Upper lobe of left lung (tissue), 6 donors: ENCODE results near the gene LILRA2. TPM values are rescaled to one million over a fixed set of nuclear protein-coding genes. Genes with fewer than 3 reads are reported as not detected.
A peak's percentile ranks its signal among the peaks of the same experiment; 100 is the strongest.

Source experiments
- ATAC-seq, 2 donors: fragments of 200-7000 bp; cut with Tn5 transposase; one replicate each; pipeline ENCODE4 v1.9.1; 2022; ENCODE audit warnings: mild to moderate bottlenecking in 2 of 2, moderate library complexity in 2 of 2; ENCODE audit not compliant: low FRiP score in 2 of 2
- DNase-seq, 2 donors: peaks; one replicate each; pipeline ENCODE4 v3.0.0-alpha.2; 2019 to 2020
- H3K27ac ChIP-seq, 4 donors: fragments of 200-600 bp; sonication (generic); one replicate each; pipeline ENCODE4 v1.5.1; 2016 to 2019
- H3K27me3 ChIP-seq, 4 donors: fragments of 200-600 bp; sonication (generic); one replicate each; pipeline ENCODE4 v1.5.1; 2017 to 2019
- H3K36me3 ChIP-seq, 4 donors: fragments of 200-600 bp; sonication (generic); one replicate each; pipeline ENCODE4 v1.5.1; 2016 to 2019
- H3K4me1 ChIP-seq, 4 donors: fragments of 200-600 bp; sonication (generic); one replicate each; pipeline ENCODE4 v1.5.1; 2018 to 2019
- H3K4me3 ChIP-seq, 4 donors: fragments of 200-600 bp; sonication (generic); one replicate each; pipeline ENCODE4 v1.5.1; 2017 to 2019; ENCODE audit warnings: mild to moderate bottlenecking in 2 of 4, moderate library complexity in 1 of 4
- H3K9me3 ChIP-seq, 4 donors: fragments of 200-600 bp; sonication (generic); one replicate each; pipeline ENCODE4 v1.5.1; 2018 to 2019
- CTCF ChIP-seq, 6 experiments: fragments of 450-650 bp in 4 of 6; fragments of 200-600 bp in 2 of 6; sonication (generic) in 2 of 6; IDR thresholded peaks; one replicate each; pipeline ENCODE4 v1.5.1; 2016 to 2019; ENCODE audit warnings: antibody characterized with exemption in 6 of 6
- EP300 ChIP-seq, 4 donors: sonication (generic); formaldehyde crosslinking; IDR thresholded peaks; one replicate each; pipeline ENCODE4 v1.5.1; 2017; ENCODE audit warnings: antibody characterized with exemption in 4 of 4, control low read depth in 2 of 4
- POLR2A ChIP-seq, 4 donors: fragments of 450-650 bp; IDR thresholded peaks; one replicate each; pipeline ENCODE4 v1.5.1; 2016 to 2017; ENCODE audit warnings: antibody characterized with exemption in 4 of 4, mild to moderate bottlenecking in 2 of 4
- POLR2AphosphoS5 ChIP-seq, 2 donors: sonication (generic); formaldehyde crosslinking; IDR thresholded peaks; one replicate each; pipeline ENCODE4 v1.5.1; 2017; ENCODE audit warnings: antibody characterized with exemption in 2 of 2
- WGBS, 2 donors: methylation state at CpG; one replicate each; pipeline ENCODE4 v1.1.5; 2017 to 2018; 5-methylcytosine and 5-hydroxymethylcytosine counted together
- total RNA-seq, 6 donors: library from RNA; depleted of rRNA in 4 of 6; stranded (reverse); fragments of >200 nt in 4 of 6; gene quantifications; one replicate each; pipeline versions ENCODE4 v1.1.0 to v1.2.1, GENCODE V29; 2016 to 2021
- donor health status: DM: no; HTN: no; CAD: no; lungs with moderate emphysema.
- donor health status: DM: no; HTN: yes; CAD: no; lungs with severe emphysema.

The LILRA2 gene
- total RNA-seq, 6 donors from 2014 or later, result 0.78 to 38.4 (median 7.6) TPM

- Histone ChIP-seq H3K27ac (no peak overlapping the region), H3K27me3 (no peaks in the 10 kb centered on the region), H3K36me3 (no peaks in the 10 kb centered on the region), H3K9me3 (no peaks in the 10 kb centered on the region), H3K4me3 (no peak overlapping the region), H3K4me1 (no peaks in the 10 kb centered on the region)
- TF ChIP-seq EP300 (IDR thresholded peaks at IDR 0.05), result no peak
- TF ChIP-seq POLR2AphosphoS5 (IDR thresholded peaks at IDR 0.05), result no peak
- no peak for TF ChIP-seq POLR2A (IDR thresholded peaks at IDR 0.05)
- no peak for TF ChIP-seq CTCF (IDR thresholded peaks at IDR 0.05)
- DNase-seq (no peak), ATAC-seq (peak in 1 of 2 donors; percentile 19)
- 86 to 92% methylated on average over 13 to 15 of the region's 15 CpGs for WGBS, 2 donors
Measured at GRCh38 chr19:54552913-54553310, 20.7 kb upstream of the LILRA2 start.

- H3K36me3 ChIP-seq, result no peaks in the 10 kb centered on the region
- H3K27me3 ChIP-seq, result no peaks in the 10 kb centered on the region
- no peak overlapping the region for H3K4me3 ChIP-seq
- H3K4me1 ChIP-seq, result no peaks in the 10 kb centered on the region
- ATAC-seq (no peak), DNase-seq (no peak)
- no peaks in the 10 kb centered on the region for H3K9me3 ChIP-seq
- TF ChIP-seq CTCF (IDR thresholded peaks at IDR 0.05) (no peak), EP300 (IDR thresholded peaks at IDR 0.05) (no peak), POLR2A (IDR thresholded peaks at IDR 0.05) (no peak), POLR2AphosphoS5 (IDR thresholded peaks at IDR 0.05) (no peak)
- no peak overlapping the region for H3K27ac ChIP-seq
- 84 to 87% methylated on average over 10 of the region's 10 CpGs for WGBS, 2 donors
Measured at GRCh38 chr19:54554006-54554405, 19.6 kb upstream of the LILRA2 start.

DNA sequence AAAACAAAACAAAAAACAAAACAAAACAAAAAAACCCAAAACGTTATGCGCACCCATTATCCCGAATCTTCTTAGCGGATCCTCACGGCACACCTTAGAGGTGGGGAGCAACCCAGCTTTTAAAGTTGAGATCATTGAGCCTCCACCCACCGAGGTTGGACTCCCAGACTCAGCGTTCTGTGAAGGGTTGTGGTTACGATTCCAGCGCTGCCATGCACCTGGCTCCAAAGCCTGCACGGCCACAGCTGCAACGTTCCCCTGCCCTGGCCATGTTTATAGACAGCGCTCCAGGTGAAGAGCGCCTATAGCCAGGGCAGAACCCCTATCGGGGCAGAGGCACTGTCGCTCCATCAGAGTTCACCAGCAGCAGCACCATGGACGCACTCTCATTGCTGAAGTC is 18.7 kb upstream of the LILRA2 start:
- Histone ChIP-seq H3K4me3 (no peak overlapping the region), H3K36me3 (no peaks in the 10 kb centered on the region), H3K27ac (no peak overlapping the region), H3K27me3 (no peaks in the 10 kb centered on the region), H3K9me3 (no peaks in the 10 kb centered on the region), H3K4me1 (no peaks in the 10 kb centered on the region)
- 83 to 87% methylated on average over 10 to 16 of the region's 16 CpGs for WGBS, 2 donors
- TF ChIP-seq EP300 (IDR thresholded peaks at IDR 0.05) (no peak), CTCF (IDR thresholded peaks at IDR 0.05) (no peak), POLR2A (IDR thresholded peaks at IDR 0.05) (no peak), POLR2AphosphoS5 (IDR thresholded peaks at IDR 0.05) (no peak)
- DNase-seq, result no peak
- ATAC-seq, result no peak

DNA sequence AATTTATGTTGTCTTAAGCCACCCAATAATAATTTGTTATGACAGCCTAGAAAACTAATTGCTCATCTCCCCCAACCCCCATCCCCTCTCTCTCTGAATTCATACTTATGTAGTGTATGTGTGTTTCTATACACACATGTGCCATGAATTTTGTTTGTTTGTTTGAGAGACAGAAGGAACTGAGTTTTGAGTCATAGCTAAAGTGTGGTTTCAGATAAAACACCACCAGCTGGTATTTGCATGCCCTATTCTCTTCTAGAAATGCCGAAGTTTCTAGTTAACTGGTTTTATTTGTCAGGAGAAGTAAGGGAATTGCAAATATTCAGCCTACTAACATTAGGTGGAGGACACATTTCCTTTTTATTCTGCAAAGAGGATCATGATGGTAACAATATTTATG is 17.4 kb upstream of the LILRA2 start:
- WGBS, 2 donors, result 75 to 82% methylated on average over 1 of the region's 1 CpG
- Histone ChIP-seq H3K27ac (no peak overlapping the region), H3K36me3 (no peaks in the 10 kb centered on the region), H3K27me3 (no peaks in the 10 kb centered on the region), H3K4me1 (no peaks in the 10 kb centered on the region), H3K4me3 (no peak overlapping the region), H3K9me3 (no peaks in the 10 kb centered on the region)
- TF ChIP-seq EP300 (IDR thresholded peaks at IDR 0.05) (no peak), POLR2AphosphoS5 (IDR thresholded peaks at IDR 0.05) (no peak), POLR2A (IDR thresholded peaks at IDR 0.05) (no peak), CTCF (IDR thresholded peaks at IDR 0.05) (no peak)
- DNase-seq, result no peak
- no peak for ATAC-seq

- WGBS, 2 donors, result 33 to 68% methylated on average over 3 of the region's 3 CpGs
- Histone ChIP-seq H3K36me3 (no peaks in the 10 kb centered on the region), H3K27me3 (no peaks in the 10 kb centered on the region), H3K4me3 (no peak overlapping the region), H3K27ac (no peak overlapping the region), H3K9me3 (no peaks in the 10 kb centered on the region), H3K4me1 (no peaks in the 10 kb centered on the region)
- TF ChIP-seq EP300 (IDR thresholded peaks at IDR 0.05) (no peak), POLR2A (IDR thresholded peaks at IDR 0.05) (no peak), CTCF (IDR thresholded peaks at IDR 0.05) (no peak), POLR2AphosphoS5 (IDR thresholded peaks at IDR 0.05) (no peak)
- DNase-seq, result no peak
- ATAC-seq, result no peak
Measured at GRCh38 chr19:54558339-54558738, 15.3 kb upstream of the LILRA2 start.
